ENCODE results near the gene KRTAP5-9. TPM values are rescaled to one million over a fixed set of nuclear protein-coding genes. Genes with fewer than 3 reads are reported as not detected.
"Not testable (repeated sequence)": the region's sequence is repeated elsewhere in the genome, so short reads cannot be mapped to it uniquely, and the experiment has no call there.

The KRTAP5-9 gene
- polyA plus RNA-seq, 4 donors = 0.34 to 0.79 (median 0.47) TPM

- DNase-seq (ENCODE audit: low read depth in 4 of 4, low spot score in 2 of 4) = no peak
Measured at GRCh38 chr11:71581826-71582225, 33.6 kb downstream of the KRTAP5-9 start.

GRCh38 chr11:71582309-71582895 lies 34.2 kb downstream of the KRTAP5-9 start, which contains the start of gene KRTAP5-11:
KRTAP5-11 (minus strand) TSS chr11:71582875; CDS start chr11:71582837, 38 bp downstream.
- DNase-seq (ENCODE audit: low read depth in 4 of 4, low spot score in 2 of 4) = no peak

GRCh38 chr11:71582969-71583368 lies 34.7 kb downstream of the KRTAP5-9 start:
- DNase-seq (ENCODE audit: low read depth in 4 of 4, low spot score in 2 of 4) = not testable (repeated sequence)

- DNase-seq (ENCODE audit: low read depth in 4 of 4, low spot score in 2 of 4) = not testable (repeated sequence)
Measured at GRCh38 chr11:71585673-71586072, 37.5 kb downstream of the KRTAP5-9 start.

- not testable (repeated sequence) for DNase-seq (ENCODE audit: low read depth in 4 of 4, low spot score in 2 of 4)
Measured at GRCh38 chr11:71588314-71588713, 40.1 kb downstream of the KRTAP5-9 start.

GRCh38 chr11:71588822-71589545 lies 40.8 kb downstream of the KRTAP5-9 start:
- not testable (repeated sequence) for DNase-seq (ENCODE audit: low read depth in 4 of 4, low spot score in 2 of 4)

GRCh38 chr11:71589546-71589920 lies 41.3 kb downstream of the KRTAP5-9 start:
- not testable (repeated sequence) for DNase-seq (ENCODE audit: low read depth in 4 of 4, low spot score in 2 of 4)

Other genes with a start within 250 kb of the KRTAP5-9 start
- 10 to 100 TPM; 36.2 to 44.6 (median 38.0) TPM for gene DHCR7, start 100.0 kb upstream of the KRTAP5-9 start, polyA plus RNA-seq (ENCODE audit: insufficient read length in 4 of 4)
- gene NADSYN1, start 95.2 kb upstream of the KRTAP5-9 start, polyA plus RNA-seq (ENCODE audit: insufficient read length in 4 of 4) = 10 to 100 TPM; 33.0 to 64.2 (median 47.8) TPM
- gene KRTAP5-7, start 21.2 kb upstream of the KRTAP5-9 start, polyA plus RNA-seq (ENCODE audit: insufficient read length in 4 of 4) = under 1 TPM in 3 of 4 donors, not detected in 1; 0.10 to 0.33 (median 0.25) TPM
- gene KRTAP5-8, start 10.4 kb upstream of the KRTAP5-9 start, polyA plus RNA-seq (ENCODE audit: insufficient read length in 4 of 4) = 1 to 10 TPM in 1 of 4 donors, under 1 TPM in 3; 0.30 to 1.3 (median 0.61) TPM
- under 1 TPM; 0.23 to 0.39 (median 0.31) TPM for gene KRTAP5-10, start 17.1 kb downstream of the KRTAP5-9 start, polyA plus RNA-seq (ENCODE audit: insufficient read length in 4 of 4)
- not detected for gene KRTAP5-11, start 34.5 kb downstream of the KRTAP5-9 start, polyA plus RNA-seq (ENCODE audit: insufficient read length in 4 of 4)

Measured in left renal cortex interstitium (tissue), 4 donors.